ENCODE measurements around the gene RBM39. TPM values are rescaled to one million over a fixed set of nuclear protein-coding genes. Genes with fewer than 3 reads are reported as not detected.

The RBM39 gene
- total and polyA plus RNA-seq, 2 of the 13 experiments (the other 11 are each of a cell fraction or from before 2014, with no cell fraction given): 788 to 920 TPM

GRCh38 chr20:35743693-35744491 is 1.8 kb upstream of the RBM39 start (continued):
- TF ChIP-seq ZNF503 (CRISPR knock-in tag; IDR thresholded peaks at IDR 0.05) (no peak), MYPOP (CRISPR knock-in tag; IDR thresholded peaks at IDR 0.05) (no peak), ARID2 (CRISPR knock-in tag; IDR thresholded peaks at IDR 0.05; ENCODE audit: borderline replicate concordance) (no peak), BRCA1 (CRISPR knock-in tag; IDR thresholded peaks at IDR 0.05) (no peak), CCDC6 (CRISPR knock-in tag; IDR thresholded peaks at IDR 0.05) (no peak), ELF1 (CRISPR knock-in tag; IDR thresholded peaks at IDR 0.05) (0 out of 2 replicates have a peak, but pooled peaks have one; percentile 24), CENPX (CRISPR knock-in tag; IDR thresholded peaks at IDR 0.05) (no peak), KDM2A (CRISPR knock-in tag; IDR thresholded peaks at IDR 0.05; ENCODE audit: borderline replicate concordance, low read depth) (peak; percentile 72; the same call in 1 of the 2 replicates), ATRX (CRISPR knock-in tag; IDR thresholded peaks at IDR 0.05; ENCODE audit: borderline replicate concordance) (no peak), ZNF839 (CRISPR knock-in tag; IDR thresholded peaks at IDR 0.05; ENCODE audit: borderline replicate concordance) (no peak), ZNF10 (CRISPR knock-in tag; IDR thresholded peaks at IDR 0.05; ENCODE audit: borderline replicate concordance, low read depth) (no peak), RELA (CRISPR knock-in tag; IDR thresholded peaks at IDR 0.05) (no peak), PRDM15 (CRISPR knock-in tag; IDR thresholded peaks at IDR 0.05) (no peak), JARID2 (CRISPR knock-in tag; IDR thresholded peaks at IDR 0.05; ENCODE audit: insufficient replicate concordance) (no peak), ZFYVE20 (CRISPR knock-in tag; IDR thresholded peaks at IDR 0.05; ENCODE audit: borderline replicate concordance, low read depth) (no peak), TERF1 (CRISPR knock-in tag; IDR thresholded peaks at IDR 0.05) (no peak), EEA1 (CRISPR knock-in tag; IDR thresholded peaks at IDR 0.05; ENCODE audit: borderline replicate concordance) (no peak), SOX13 (IDR thresholded peaks at IDR 0.05) (no peak), SOX13 (CRISPR knock-in tag; conservative IDR thresholded peaks at IDR 0.05 in 1 of 2, IDR thresholded peaks at IDR 0.05 in 1 of 2) (no peak; a peak in 1 of 4 replicates), DBP (CRISPR knock-in tag; IDR thresholded peaks at IDR 0.05; ENCODE audit: not compliant biosample characterization) (no peak)
